ENCODE results near the gene RGS19. TPM values are rescaled to one million over a fixed set of nuclear protein-coding genes. Genes with fewer than 3 reads are reported as not detected.

RGS19 gene
- total RNA-seq, 1 experiment from 2014 or later, result 32.0 TPM

GRCh38 chr20:64049060-64049877, 30.0 kb downstream of the RGS19 start, which contains the start of gene SOX18:
Gene SOX18, minus strand, starts transcription at chr20:64049639. Its CDS starts 123 bp downstream, at chr20:64049516.
- ChIA-PET POLR2A (no interaction called here), CTCF (interaction anchor here (1.4 kb wide), 1 partner anchor 10 kb away, joined by 11 read pairs; no protein-coding TSS in a partner anchor)
- ATAC-seq (peak; percentile 54), DNase-seq (ENCODE audit: low read depth, low spot score) (no peak)
- H3K4me3 ChIP-seq (ENCODE audit: low read depth in 2 of 2, low read length in 2 of 2), result peak within 1 kb of the TSS; percentile 33
- H3K36me3 ChIP-seq (ENCODE audit: control insufficient read depth, insufficient read depth, low read length), result no peaks in the 10 kb centered on the region
- no peaks in the 10 kb centered on the region for H3K9me3 ChIP-seq (ENCODE audit: control insufficient read depth, insufficient read depth, low read depth, low read length)
- in situ Hi-C loops (cut with HindIII; ENCODE audit: low pct_unique_long_range_greater_than_20kb, low sequenced_read_pairs) (no loop called here), intact Hi-C loops (cut with micrococcal nuclease; ENCODE audit: unreplicated experiment) (no loop called here)
- peak within 1 kb of the TSS; percentile 84 for H3K27ac ChIP-seq (ENCODE audit: low read length)
- BruUV-seq (replicated peaks), result TSS peak; percentile 95
- TF ChIP-seq TCF7L2 (IDR thresholded peaks at IDR 0.05; ENCODE audit: low read depth, low read length) (no peak), POLR2AphosphoS5 (IDR thresholded peaks at IDR 0.05; ENCODE audit: low read depth, low read length) (0 out of 2 replicates have a peak, but pooled peaks have one; percentile 21), SIN3A (IDR thresholded peaks at IDR 0.05; ENCODE audit: borderline replicate concordance, insufficient read depth, low read depth, low read length) (no peak), REST (IDR thresholded peaks at IDR 0.05; ENCODE audit: insufficient read depth in 1 of 2, low read depth in 2 of 2, low read length in 1 of 2) (no peak), CTCF (IDR thresholded peaks at IDR 0.05) (no peak; the same call in 1 of the 2 replicates)
- peaks cover 58% of the 10 kb centered on the region for H3K4me1 ChIP-seq (ENCODE audit: control insufficient read depth, insufficient read depth, low read length)
- no peaks in the 10 kb centered on the region for H3K27me3 ChIP-seq (ENCODE audit: control insufficient read depth, insufficient read depth, low read length)

- DNase-seq (ENCODE audit: low read depth, low spot score) (no peak), ATAC-seq (no peak)
- TF ChIP-seq SIN3A (IDR thresholded peaks at IDR 0.05; ENCODE audit: borderline replicate concordance, insufficient read depth, low read depth, low read length) (0 out of 2 replicates have a peak, but pooled peaks have one; percentile 49), CTCF (IDR thresholded peaks at IDR 0.05) (no peak; the same call in 1 of the 2 replicates)
- no TSS peak for BruUV-seq (replicated peaks)
- Histone ChIP-seq H3K27ac (ENCODE audit: low read length) (no peak overlapping the region), H3K4me1 (ENCODE audit: control insufficient read depth, insufficient read depth, low read length) (peaks cover 53% of the 10 kb centered on the region), H3K9me3 (ENCODE audit: control insufficient read depth, insufficient read depth, low read depth, low read length) (no peaks in the 10 kb centered on the region), H3K4me3 (ENCODE audit: low read depth in 2 of 2, low read length in 2 of 2) (peak overlapping the region; percentile 27 to 33; a peak in 3 of 4 replicates), H3K27me3 (ENCODE audit: control insufficient read depth, insufficient read depth, low read length) (no peaks in the 10 kb centered on the region), H3K36me3 (ENCODE audit: control insufficient read depth, insufficient read depth, low read length) (no peaks in the 10 kb centered on the region)
- CTCF ChIA-PET, result no interaction called here
- POLR2A ChIA-PET, result interaction anchor here (0.6 kb wide), 1 partner anchor 87 kb away, joined by 5 read pairs; no protein-coding TSS in a partner anchor
- in situ Hi-C loops (cut with HindIII; ENCODE audit: low pct_unique_long_range_greater_than_20kb, low sequenced_read_pairs) (no loop called here), intact Hi-C loops (cut with micrococcal nuclease; ENCODE audit: unreplicated experiment) (no loop called here)
Measured at GRCh38 chr20:64048402-64049044, 30.8 kb downstream of the RGS19 start.

Measured in Panc1 (cell line).